ENCODE data around the gene CKMT2. TPM values are rescaled to one million over a fixed set of nuclear protein-coding genes. Genes with fewer than 3 reads are reported as not detected.

Gene CKMT2
- total RNA-seq, 1 experiment from 2014 or later: not detected

GRCh38 chr5:81315830-81316229, 82.7 kb downstream of the CKMT2 start:
- Histone ChIP-seq H3K27me3 (ENCODE audit: control insufficient read depth, insufficient read depth, low read length) (no peaks in the 10 kb centered on the region), H3K4me3 (ENCODE audit: low read depth in 2 of 2, low read length in 2 of 2) (no peak overlapping the region), H3K27ac (ENCODE audit: low read length) (no peak overlapping the region), H3K4me1 (ENCODE audit: control insufficient read depth, insufficient read depth, low read length) (no peaks in the 10 kb centered on the region), H3K9me3 (ENCODE audit: control insufficient read depth, insufficient read depth, low read depth, low read length) (no peaks in the 10 kb centered on the region), H3K36me3 (ENCODE audit: control insufficient read depth, insufficient read depth, low read length) (peaks cover 11% of the 10 kb centered on the region; the same call in 1 of the 2 replicates)
- DNase-seq (ENCODE audit: low read depth, low spot score): no peak
- TF ChIP-seq, protein P1, sequence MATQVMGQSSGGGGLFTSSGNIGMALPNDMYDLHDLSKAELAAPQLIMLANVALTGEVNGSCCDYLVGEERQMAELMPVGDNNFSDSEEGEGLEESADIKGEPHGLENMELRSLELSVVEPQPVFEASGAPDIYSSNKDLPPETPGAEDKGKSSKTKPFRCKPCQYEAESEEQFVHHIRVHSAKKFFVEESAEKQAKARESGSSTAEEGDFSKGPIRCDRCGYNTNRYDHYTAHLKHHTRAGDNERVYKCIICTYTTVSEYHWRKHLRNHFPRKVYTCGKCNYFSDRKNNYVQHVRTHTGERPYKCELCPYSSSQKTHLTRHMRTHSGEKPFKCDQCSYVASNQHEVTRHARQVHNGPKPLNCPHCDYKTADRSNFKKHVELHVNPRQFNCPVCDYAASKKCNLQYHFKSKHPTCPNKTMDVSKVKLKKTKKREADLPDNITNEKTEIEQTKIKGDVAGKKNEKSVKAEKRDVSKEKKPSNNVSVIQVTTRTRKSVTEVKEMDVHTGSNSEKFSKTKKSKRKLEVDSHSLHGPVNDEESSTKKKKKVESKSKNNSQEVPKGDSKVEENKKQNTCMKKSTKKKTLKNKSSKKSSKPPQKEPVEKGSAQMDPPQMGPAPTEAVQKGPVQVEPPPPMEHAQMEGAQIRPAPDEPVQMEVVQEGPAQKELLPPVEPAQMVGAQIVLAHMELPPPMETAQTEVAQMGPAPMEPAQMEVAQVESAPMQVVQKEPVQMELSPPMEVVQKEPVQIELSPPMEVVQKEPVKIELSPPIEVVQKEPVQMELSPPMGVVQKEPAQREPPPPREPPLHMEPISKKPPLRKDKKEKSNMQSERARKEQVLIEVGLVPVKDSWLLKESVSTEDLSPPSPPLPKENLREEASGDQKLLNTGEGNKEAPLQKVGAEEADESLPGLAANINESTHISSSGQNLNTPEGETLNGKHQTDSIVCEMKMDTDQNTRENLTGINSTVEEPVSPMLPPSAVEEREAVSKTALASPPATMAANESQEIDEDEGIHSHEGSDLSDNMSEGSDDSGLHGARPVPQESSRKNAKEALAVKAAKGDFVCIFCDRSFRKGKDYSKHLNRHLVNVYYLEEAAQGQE (IDR thresholded peaks at IDR 0.05; ENCODE audit: insufficient read depth in 1 of 2, low read depth in 2 of 2, low read length in 1 of 2): no peak
- TF ChIP-seq CTCF (IDR thresholded peaks at IDR 0.05): no peak
- BruUV-seq (replicated peaks): no TSS peak
- intact Hi-C loops (cut with micrococcal nuclease; ENCODE audit: unreplicated experiment): no loop called here
- ChIA-PET POLR2A (no interaction called here), CTCF (no interaction called here)
- ATAC-seq: no peak
- in situ Hi-C loops (cut with HindIII; ENCODE audit: low pct_unique_long_range_greater_than_20kb, low sequenced_read_pairs): no loop called here

Other genes with a start within 250 kb of the CKMT2 start
- 41.5 TPM for gene ZCCHC9, start 68.3 kb downstream of the CKMT2 start, total RNA-seq (2021; ENCODE audit: unreplicated experiment)
- gene ACOT12, start 160.8 kb downstream of the CKMT2 start, total RNA-seq (2021; ENCODE audit: unreplicated experiment): 0.74 TPM